Keratinocyte (primary cell): ENCODE results near the gene F7. TPM values are rescaled to one million over a fixed set of nuclear protein-coding genes. Genes with fewer than 3 reads are reported as not detected.

Experiments
- DNase-seq: peaks from one replicate; pipeline ENCODE4 v3.0.0-alpha.2; 2011; ENCODE audit warnings: low read depth, missing footprints, low spot score
- FAIRE-seq: peaks from 2 replicates; lab custom pipeline; 2011; peaks lifted over from hg19 to GRCh38; lab: Jason Lieb, UNC
- H2AFZ ChIP-seq: 2 replicates; pipeline ENCODE4 v1.6.0; 2012; ENCODE audit warnings: low read length, control low read depth, inconsistent platforms; ENCODE audit not compliant: control insufficient read depth
- H3K27ac ChIP-seq: 2 replicates; pipeline ENCODE4 v1.5.1; 2011; ENCODE audit warnings: low read length; ENCODE audit not compliant: control insufficient read depth, insufficient read depth
- H3K27me3 ChIP-seq: 3 replicates; pipeline ENCODE4 v1.6.0; 2011; ENCODE audit warnings: low read length; ENCODE audit not compliant: control insufficient read depth, insufficient read depth; ENCODE audit errors: extremely low read depth
- H3K36me3 ChIP-seq, 2 experiments: 2 replicates in 1 of 2; 3 replicates in 1 of 2; pipeline ENCODE4 v1.5.1; 2011; ENCODE audit warnings: low read length in 2 of 2, mild to moderate bottlenecking in 1 of 2; ENCODE audit not compliant: control insufficient read depth in 2 of 2, insufficient read depth in 2 of 2; ENCODE audit errors: extremely low read depth in 1 of 2
- H3K4me1 ChIP-seq: 3 replicates; pipeline ENCODE4 v1.5.1; 2011; ENCODE audit warnings: low read length; ENCODE audit not compliant: control insufficient read depth, insufficient read depth; ENCODE audit errors: extremely low read depth
- H3K4me2 ChIP-seq: 3 replicates; pipeline ENCODE4 v1.6.0; 2011; ENCODE audit warnings: low read depth, low read length; ENCODE audit not compliant: control insufficient read depth, insufficient read depth; ENCODE audit errors: extremely low read depth
- H3K4me3 ChIP-seq, 3 experiments: fragments of 200-600 bp in 1 of 3; sonication (generic) in 1 of 3; 2 replicates in 2 of 3; 3 replicates in 1 of 3; pipeline ENCODE4 v1.5.1; 2011 to 2016; ENCODE audit warnings: low read length in 3 of 3, mild to moderate bottlenecking in 3 of 3, control low read depth in 2 of 3, inconsistent platforms in 1 of 3, low read depth in 1 of 3, mixed read lengths in 1 of 3, mixed run types in 1 of 3, moderate library complexity in 1 of 3; ENCODE audit not compliant: control insufficient read depth in 2 of 3, insufficient read depth in 2 of 3; ENCODE audit errors: extremely low read depth in 1 of 3
- H3K79me2 ChIP-seq: 2 replicates; pipeline ENCODE4 v1.6.0; 2012; ENCODE audit warnings: low read length; ENCODE audit not compliant: control insufficient read depth, insufficient read depth
- H3K9ac ChIP-seq: 3 replicates; pipeline ENCODE4 v1.6.0; 2011; ENCODE audit warnings: low read length; ENCODE audit not compliant: control insufficient read depth, insufficient read depth; ENCODE audit errors: extremely low read depth
- H3K9me1 ChIP-seq: 3 replicates; pipeline ENCODE4 v1.6.0; 2011; ENCODE audit warnings: low read length; ENCODE audit not compliant: control insufficient read depth, insufficient read depth; ENCODE audit errors: extremely low read depth
- H3K9me3 ChIP-seq: 2 replicates; pipeline ENCODE4 v1.5.1; 2012; ENCODE audit warnings: low read depth, low read length; ENCODE audit not compliant: control insufficient read depth
- H4K20me1 ChIP-seq: 3 replicates; pipeline ENCODE4 v1.6.0; 2011; ENCODE audit warnings: low read length; ENCODE audit not compliant: control insufficient read depth, insufficient read depth; ENCODE audit errors: extremely low read depth
- CTCF ChIP-seq, 3 experiments: IDR thresholded peaks in 1 of 3; conservative IDR thresholded peaks in 1 of 3; optimal IDR thresholded peaks in 1 of 3; 2 replicates in 2 of 3; 3 replicates in 1 of 3; pipeline versions ENCODE3 to v1.5.1; 2011; ENCODE audit warnings: low read length in 3 of 3, mild to moderate bottlenecking in 3 of 3, moderate library complexity in 2 of 3, control low read depth in 1 of 3, inconsistent platforms in 1 of 3; ENCODE audit not compliant: insufficient read depth in 2 of 3; ENCODE audit errors: extremely low read depth in 1 of 3
- EZH2 ChIP-seq: IDR thresholded peaks from one replicate; pipeline ENCODE4 v1.6.1; 2012; ENCODE audit warnings: inconsistent platforms, mild to moderate bottlenecking, low read length, moderate library complexity
- dilution Hi-C: fragments of 300-500 bp; cut with MboI; formaldehyde crosslinking; loops from one replicate; pipeline ENCODE4 v1.7.0; 2020; ENCODE audit warnings: low sequenced_read_pairs; ENCODE audit not compliant: extremely low pct_ligation_motif_present
- polyA plus RNA-seq, 5 experiments: library from polyadenylated mRNA; depleted of rRNA in 3 of 5; stranded (reverse) in 3 of 5; stranded (forward) in 1 of 5; unstranded in 1 of 5; fragments of >200 nt; gene quantifications; 1 replicate in 1 of 5; 2 replicates in 3 of 5; 3 replicates in 1 of 5; pipeline versions ENCODE4 v1.2.1 to v1.2.3, GENCODE V29; 2011 to 2012; ENCODE audit warnings: missing spikeins in 2 of 5, low read depth in 1 of 5, low replicate concordance in 1 of 5

The F7 gene
- polyA plus RNA-seq, 1 donor (not counting 4 experiments of a cell fraction or from before 2014, with no cell fraction given): not detected

GRCh38 chr13:113117335-113117872 is 11.8 kb downstream of the F7 start:
- DNase-seq (no peak), FAIRE-seq (no peak)
- Histone ChIP-seq H3K9ac (no peak overlapping the region), H4K20me1 (no peaks in the 10 kb centered on the region), H3K79me2 (no peaks in the 10 kb centered on the region), H3K9me1 (no peaks in the 10 kb centered on the region), H3K36me3 (no peaks in the 10 kb centered on the region), H3K4me2 (no peak overlapping the region), H3K27me3 (peaks cover 12% of the 10 kb centered on the region), H3K27ac (no peak overlapping the region), H2AFZ (no peak overlapping the region), H3K4me3 (no peak overlapping the region), H3K9me3 (no peaks in the 10 kb centered on the region), H3K4me1 (no peaks in the 10 kb centered on the region)
- TF ChIP-seq CTCF (optimal IDR thresholded peaks at IDR 0.05 in 1 of 3, IDR thresholded peaks at IDR 0.05 in 1 of 3, conservative IDR thresholded peaks at IDR 0.05 in 1 of 3; ENCODE audit: extremely low read depth in 1 of 3, insufficient read depth in 2 of 3, low read length in 3 of 3) (no peak), EZH2 (no peak)
- dilution Hi-C loops: no loop called here

- no peaks in the 10 kb centered on the region for H3K9me3 ChIP-seq
- H3K36me3 ChIP-seq: no peaks in the 10 kb centered on the region
- no peaks in the 10 kb centered on the region for H4K20me1 ChIP-seq
- H3K4me2 ChIP-seq: no peak overlapping the region
- no peak overlapping the region for H3K9ac ChIP-seq
- no peak for TF ChIP-seq EZH2
- TF ChIP-seq CTCF (optimal IDR thresholded peaks at IDR 0.05 in 1 of 3, IDR thresholded peaks at IDR 0.05 in 1 of 3, conservative IDR thresholded peaks at IDR 0.05 in 1 of 3; ENCODE audit: extremely low read depth in 1 of 3, insufficient read depth in 2 of 3, low read length in 3 of 3): no peak
- dilution Hi-C loops: no loop called here
- H3K9me1 ChIP-seq: no peaks in the 10 kb centered on the region
- H3K4me3 ChIP-seq: no peak overlapping the region
- H3K27ac ChIP-seq: no peak overlapping the region
- DNase-seq: no peak
- no peaks in the 10 kb centered on the region for H3K79me2 ChIP-seq
- peaks cover 11% of the 10 kb centered on the region for H3K27me3 ChIP-seq
- H3K4me1 ChIP-seq: no peaks in the 10 kb centered on the region
- FAIRE-seq: no peak
- no peak overlapping the region for H2AFZ ChIP-seq
These were observed 12.3 kb downstream of the F7 start for GRCh38 chr13:113117911-113118260.
